Prostate gland (tissue), 2 donors: Measurements from ENCODE around the gene RNF225. TPM values are rescaled to one million over a fixed set of nuclear protein-coding genes. Genes with fewer than 3 reads are reported as not detected.
A peak's percentile ranks its signal among the peaks of the same experiment; 100 is the strongest.

Experiments used
- DNase-seq: peaks from one replicate; pipeline ENCODE4 v3.0.0-alpha.2; 2019; ENCODE audit warnings: low spot score
- H3K27ac ChIP-seq, 2 donors: fragments of 200-600 bp; sonication (generic); 2 replicates each; pipeline ENCODE4 v1.5.1; 2017 to 2019
- H3K27me3 ChIP-seq: fragments of 200-600 bp; sonication (generic); replicated peaks from 2 replicates; pipeline ENCODE4 v1.5.1; 2019; ENCODE audit not compliant: insufficient read depth
- H3K36me3 ChIP-seq, 2 donors: fragments of 200-600 bp; sonication (generic); 1 replicate in 1 of 2; 2 replicates in 1 of 2; pipeline versions ENCODE4 v1.5.1 to v1.8.1; 2017 to 2019
- H3K4me1 ChIP-seq: fragments of 200-600 bp; sonication (generic); replicated peaks from 2 replicates; pipeline ENCODE4 v1.5.1; 2019
- H3K4me3 ChIP-seq, 2 donors: fragments of 200-600 bp; sonication (generic); 2 replicates each; pipeline ENCODE4 v1.5.1; 2017 to 2019
- H3K9me3 ChIP-seq: fragments of 200-600 bp; sonication (generic); 2 replicates; pipeline ENCODE4 v1.5.1; 2017
- POLR2A ChIP-seq: fragments of 450-650 bp; IDR thresholded peaks from one replicate; pipeline ENCODE4 v1.6.1; 2016; ENCODE audit warnings: antibody characterized with exemption, mild to moderate bottlenecking
- POLR2AphosphoS5 ChIP-seq: sonication (generic); formaldehyde crosslinking; IDR thresholded peaks from one replicate; pipeline ENCODE4 v1.6.1; 2017; ENCODE audit warnings: antibody characterized with exemption
- WGBS: methylation state at CpG from one replicate; pipeline ENCODE4 v1.1.5; 2018; 5-methylcytosine and 5-hydroxymethylcytosine counted together
- intact Hi-C: fragments of 100-400 bp; cut with DNase I; formaldehyde crosslinking; loops from one replicate; pipeline ENCODE4 v1.14.2; 2022
- total RNA-seq, 2 donors: library from RNA; depleted of rRNA; stranded (reverse); fragments of >200 nt; gene quantifications; one replicate each; pipeline ENCODE4 v1.1.0, GENCODE V29; 2016
- TF ChIP-seq, protein P1 (sequence below), 4 experiments: fragments of 200-600 bp in 2 of 4; fragments of 450-650 bp in 2 of 4; sonication (generic) in 2 of 4; IDR thresholded peaks; 1 replicate in 3 of 4; 2 replicates in 1 of 4; pipeline ENCODE4 v1.5.1; 2016 to 2019; ENCODE audit warnings: antibody characterized with exemption in 4 of 4, mild to moderate bottlenecking in 2 of 4, moderate library complexity in 2 of 4

The RNF225 gene
- total RNA-seq, 2 donors from 2014 or later = 0.62 to 7.0 TPM

DNA sequence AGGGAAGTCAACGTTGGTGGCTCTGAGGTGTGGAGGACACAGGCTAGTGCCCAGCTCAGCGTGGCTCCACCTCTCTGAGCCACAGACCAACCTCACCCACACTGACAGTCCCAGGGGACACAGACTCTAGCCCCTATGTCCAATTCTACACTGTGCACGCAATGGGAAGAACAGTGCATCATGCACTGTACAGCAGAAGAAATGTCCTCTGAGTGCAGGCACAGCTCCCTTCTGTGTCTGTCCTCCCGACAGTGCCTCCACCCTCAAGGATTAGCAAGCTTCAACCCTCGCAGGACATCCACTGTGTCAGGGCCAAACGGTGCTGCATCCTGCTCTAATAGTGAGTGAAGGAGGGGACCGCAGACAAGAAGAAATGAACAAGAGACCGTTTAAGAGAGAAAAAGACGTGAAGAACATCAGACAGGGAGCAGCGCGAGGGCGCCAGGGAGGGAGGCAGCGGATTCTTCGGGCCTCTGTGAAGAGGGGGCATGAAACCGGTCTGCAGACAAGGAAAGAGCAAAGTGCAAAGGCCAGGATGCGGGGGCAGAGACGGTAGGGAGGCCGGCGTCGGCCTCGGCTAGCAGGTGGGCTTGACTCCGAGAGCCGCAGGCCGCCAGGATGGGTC lies 15.3 kb upstream of the RNF225 start:
- DNase-seq = no peak
- Histone ChIP-seq H3K27ac (peak overlapping the region; percentile 95 to 97), H3K4me3 (peak overlapping the region; percentile 87), H3K27me3 (no peaks in the 10 kb centered on the region), H3K4me1 (peaks cover 4% of the 10 kb centered on the region), H3K9me3 (no peaks in the 10 kb centered on the region), H3K36me3 (no peaks in the 10 kb centered on the region)
- 4% methylated on average over 24 of the region's 24 CpGs for WGBS
- TF ChIP-seq, protein P1, sequence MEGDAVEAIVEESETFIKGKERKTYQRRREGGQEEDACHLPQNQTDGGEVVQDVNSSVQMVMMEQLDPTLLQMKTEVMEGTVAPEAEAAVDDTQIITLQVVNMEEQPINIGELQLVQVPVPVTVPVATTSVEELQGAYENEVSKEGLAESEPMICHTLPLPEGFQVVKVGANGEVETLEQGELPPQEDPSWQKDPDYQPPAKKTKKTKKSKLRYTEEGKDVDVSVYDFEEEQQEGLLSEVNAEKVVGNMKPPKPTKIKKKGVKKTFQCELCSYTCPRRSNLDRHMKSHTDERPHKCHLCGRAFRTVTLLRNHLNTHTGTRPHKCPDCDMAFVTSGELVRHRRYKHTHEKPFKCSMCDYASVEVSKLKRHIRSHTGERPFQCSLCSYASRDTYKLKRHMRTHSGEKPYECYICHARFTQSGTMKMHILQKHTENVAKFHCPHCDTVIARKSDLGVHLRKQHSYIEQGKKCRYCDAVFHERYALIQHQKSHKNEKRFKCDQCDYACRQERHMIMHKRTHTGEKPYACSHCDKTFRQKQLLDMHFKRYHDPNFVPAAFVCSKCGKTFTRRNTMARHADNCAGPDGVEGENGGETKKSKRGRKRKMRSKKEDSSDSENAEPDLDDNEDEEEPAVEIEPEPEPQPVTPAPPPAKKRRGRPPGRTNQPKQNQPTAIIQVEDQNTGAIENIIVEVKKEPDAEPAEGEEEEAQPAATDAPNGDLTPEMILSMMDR (IDR thresholded peaks at IDR 0.05) = no peak
- intact Hi-C loops = loop anchor here (2.0 kb wide), 1 partner anchor 53 kb away; the partner anchor contains the start of gene ZSCAN22

- no peaks in the 10 kb centered on the region for H3K27me3 ChIP-seq
- under 1% methylated on average over 76 of the region's 83 CpGs for WGBS
- H3K4me1 ChIP-seq = peaks cover 10% of the 10 kb centered on the region
- H3K4me3 ChIP-seq = peak within 1 kb of the TSS; percentile 87
- no peaks in the 10 kb centered on the region for H3K9me3 ChIP-seq
- intact Hi-C loops = loop anchor here (2.0 kb wide), 1 partner anchor 54 kb away; the partner anchor contains the start of gene ZSCAN22
- no peaks in the 10 kb centered on the region for H3K36me3 ChIP-seq
- peak within 1 kb of the TSS; percentile 95 to 97 for H3K27ac ChIP-seq
- DNase-seq = peak; percentile 99
- peak; percentile 95 for TF ChIP-seq POLR2AphosphoS5
- TF ChIP-seq, protein P1 (IDR thresholded peaks at IDR 0.05) = peak in 2 of 4 experiments; percentile 38 to 55
- TF ChIP-seq POLR2A = peak; percentile 73
Observed at GRCh38 chr19:58380662-58381459, 14.6 kb upstream of the RNF225 start, which contains the start of gene ZNF837. Gene ZNF837 (minus strand): TSS chr19:58381030. CDS start chr19:58369332, 11,698 bp downstream.

GRCh38 chr19:58381460-58382212 lies 13.8 kb upstream of the RNF225 start:
- DNase-seq = no peak
- Histone ChIP-seq H3K27ac (peak overlapping the region; percentile 95 to 97), H3K4me3 (peak overlapping the region; percentile 87), H3K4me1 (peaks cover 12% of the 10 kb centered on the region), H3K36me3 (no peaks in the 10 kb centered on the region), H3K9me3 (no peaks in the 10 kb centered on the region), H3K27me3 (no peaks in the 10 kb centered on the region)
- TF ChIP-seq POLR2AphosphoS5 (no peak), POLR2A (no peak)
- TF ChIP-seq, protein P1 (IDR thresholded peaks at IDR 0.05) = no peak
- 26% methylated on average over 26 of the region's 26 CpGs for WGBS
- intact Hi-C loops = loop anchor here (2.0 kb wide), 1 partner anchor 55 kb away; the partner anchor contains the start of gene ZSCAN22

GRCh38 chr19:58382997-58383603 lies 12.4 kb upstream of the RNF225 start:
- no peaks in the 10 kb centered on the region for H3K36me3 ChIP-seq
- intact Hi-C loops = no loop called here
- DNase-seq = no peak
- no peak for TF ChIP-seq POLR2AphosphoS5
- no peak for TF ChIP-seq POLR2A
- TF ChIP-seq, protein P1 (IDR thresholded peaks at IDR 0.05) = no peak
- H3K9me3 ChIP-seq = no peaks in the 10 kb centered on the region
- no peaks in the 10 kb centered on the region for H3K27me3 ChIP-seq
- no peak overlapping the region for H3K27ac ChIP-seq
- no peak overlapping the region for H3K4me3 ChIP-seq
- 93% methylated on average over 6 of the region's 6 CpGs for WGBS
- peaks cover 12% of the 10 kb centered on the region for H3K4me1 ChIP-seq
